Stimulated activated CD8-positive, alpha-beta memory T cell treated with anti-CD3 and anti-CD28 coated beads, Interleukin-12 subunit alpha, Interleukin-12 subunit beta, amount 100 ng/mL, for 24 hours (primary cell): ENCODE results near the gene TSEN54.
"Not testable (repeated sequence)": the region's sequence is repeated elsewhere in the genome, so short reads cannot be mapped to it uniquely, and the experiment has no call there.

Experiments
- DNase-seq: peaks from one replicate; pipeline ENCODE4 v3.0.0-alpha.2; 2020; ENCODE audit errors: extremely low read depth

TSEN54 gene

GRCh38 chr17:75518983-75519537, 2.7 kb downstream of the TSEN54 start:
- no peak for DNase-seq

- DNase-seq: not testable (repeated sequence)
These were observed 4.1 kb downstream of the TSEN54 start for GRCh38 chr17:75520413-75520812.

- DNase-seq: no peak
These were observed 5.0 kb downstream of the TSEN54 start for GRCh38 chr17:75521290-75521689.

GRCh38 chr17:75521951-75522727, 5.8 kb downstream of the TSEN54 start:
- no peak for DNase-seq

GRCh38 chr17:75523647-75524046, 7.3 kb downstream of the TSEN54 start:
- DNase-seq: no peak

GRCh38 chr17:75524269-75524969, 8.1 kb downstream of the TSEN54 start:
- no peak for DNase-seq

GRCh38 chr17:75524970-75525805, 8.9 kb downstream of the TSEN54 start, which contains the start of gene LLGL2:
LLGL2 (plus strand) TSS chr17:75525697; CDS start chr17:75543427, 17,730 bp downstream.
- DNase-seq: peak; percentile 54

- DNase-seq: no peak
These were observed 9.7 kb downstream of the TSEN54 start for GRCh38 chr17:75525806-75526554.

- no peak for DNase-seq
These were observed 10.4 kb downstream of the TSEN54 start for GRCh38 chr17:75526555-75527270.

GRCh38 chr17:75530837-75531720, 14.8 kb downstream of the TSEN54 start:
- DNase-seq: no peak

GRCh38 chr17:75531721-75532072, 15.4 kb downstream of the TSEN54 start:
- no peak for DNase-seq

- DNase-seq: no peak
These were observed 18.8 kb downstream of the TSEN54 start for GRCh38 chr17:75535119-75535537.

- DNase-seq: no peak
These were observed 19.5 kb downstream of the TSEN54 start for GRCh38 chr17:75535871-75536270.

- DNase-seq: no peak
These were observed 20.0 kb downstream of the TSEN54 start for GRCh38 chr17:75536366-75536765.

GRCh38 chr17:75539967-75540729, 23.8 kb downstream of the TSEN54 start:
- DNase-seq: no peak

- DNase-seq: no peak
These were observed 24.7 kb downstream of the TSEN54 start for GRCh38 chr17:75540923-75541503.

- no peak for DNase-seq
These were observed 25.9 kb downstream of the TSEN54 start for GRCh38 chr17:75542229-75542628.

- no peak for DNase-seq
These were observed 26.5 kb downstream of the TSEN54 start for GRCh38 chr17:75542728-75543336.
